GM23338 (cell line): Measurements from ENCODE around the gene PLEKHA8. TPM values are rescaled to one million over a fixed set of nuclear protein-coding genes. Genes with fewer than 3 reads are reported as not detected.

Source experiments
- ATAC-seq: fragments of 200-7000 bp; cut with Tn5 transposase; 3 replicates; pipeline ENCODE4 v1.9.1; 2020
- DNase-seq: peaks from one replicate; pipeline ENCODE4 v3.0.0-alpha.2; 2015; ENCODE audit warnings: low spot score
- H2AFZ ChIP-seq: fragments of 200-600 bp; sonication (generic); 2 replicates; pipeline ENCODE4 v1.8.0; 2016; ENCODE audit warnings: antibody characterized with exemption, mild to moderate bottlenecking, moderate library complexity
- H3F3A ChIP-seq: fragments of 200-600 bp; sonication (generic); replicated peaks from 2 replicates; pipeline ENCODE4 v1.8.0; 2017; ENCODE audit warnings: antibody characterized with exemption, mixed run types, low read depth
- H3K27ac ChIP-seq: fragments of 200-600 bp; sonication (generic); 2 replicates; pipeline ENCODE4 v1.6.1; 2016; ENCODE audit warnings: low read depth
- H3K27me3 ChIP-seq: fragments of 200-600 bp; sonication (generic); 2 replicates; pipeline ENCODE4 v1.8.0; 2016; ENCODE audit warnings: mild to moderate bottlenecking, mixed run types, moderate library complexity; ENCODE audit not compliant: insufficient read depth
- H3K36me3 ChIP-seq: fragments of 200-600 bp; sonication (generic); 2 replicates; pipeline ENCODE4 v1.8.0; 2016; ENCODE audit warnings: mild to moderate bottlenecking; ENCODE audit not compliant: insufficient read depth
- H3K4me1 ChIP-seq: fragments of 200-600 bp; sonication (generic); 2 replicates; pipeline ENCODE4 v1.8.0; 2016; ENCODE audit warnings: mild to moderate bottlenecking, moderate library complexity; ENCODE audit not compliant: insufficient read depth
- H3K4me2 ChIP-seq: fragments of 200-600 bp; sonication (generic); 2 replicates; pipeline ENCODE4 v1.7.1; 2017; ENCODE audit warnings: mixed run types
- H3K4me3 ChIP-seq: fragments of 200-600 bp; sonication (generic); 2 replicates; pipeline ENCODE4 v1.6.1; 2016; ENCODE audit warnings: mixed run types
- H3K79me2 ChIP-seq: fragments of 200-600 bp; sonication (generic); replicated peaks from 2 replicates; pipeline ENCODE4 v1.8.0; 2017; ENCODE audit warnings: mild to moderate bottlenecking; ENCODE audit not compliant: insufficient read depth
- H3K9me2 ChIP-seq: fragments of 200-600 bp; sonication (generic); 2 replicates; pipeline ENCODE4 v1.8.0; 2017; ENCODE audit not compliant: insufficient read depth
- H4K20me1 ChIP-seq: fragments of 200-600 bp; sonication (generic); replicated peaks from 2 replicates; pipeline ENCODE4 v1.8.0; 2017; ENCODE audit warnings: mild to moderate bottlenecking; ENCODE audit not compliant: insufficient read depth
- H3K27ac Mint-ChIP-seq: 2 replicates; pipeline ENCODE4 v1.8.0; 2020; ENCODE audit warnings: inconsistent platforms, mild to moderate bottlenecking, moderate library complexity, mixed read lengths
- H3K27me3 Mint-ChIP-seq: 3 replicates; pipeline ENCODE4 v1.8.0; 2022; ENCODE audit warnings: low read depth, mild to moderate bottlenecking, moderate library complexity, mixed read lengths, inconsistent platforms; ENCODE audit not compliant: insufficient read depth, poor library complexity
- H3K36me3 Mint-ChIP-seq: 3 replicates; pipeline ENCODE4 v1.8.0; 2021; ENCODE audit warnings: low read depth, mild to moderate bottlenecking, inconsistent platforms, moderate library complexity, mixed read lengths
- H3K4me1 Mint-ChIP-seq: 3 replicates; pipeline ENCODE4 v1.8.0; 2020; ENCODE audit warnings: mild to moderate bottlenecking, inconsistent platforms, mixed read lengths
- H3K4me3 Mint-ChIP-seq: 3 replicates; pipeline ENCODE4 v1.8.0; 2021; ENCODE audit warnings: moderate library complexity, mild to moderate bottlenecking, inconsistent platforms, mixed read lengths
- H3K9me3 Mint-ChIP-seq: 3 replicates; pipeline ENCODE4 v1.8.0; 2020; ENCODE audit warnings: moderate library complexity, mild to moderate bottlenecking, inconsistent platforms, mixed read lengths
- CREB1 ChIP-seq: fragments of 250-450 bp; sonication (Bioruptor Pico); IDR thresholded peaks from 2 replicates; pipeline ENCODE4 v1.5.0; 2020; ENCODE audit warnings: low read depth, mild to moderate bottlenecking, moderate library complexity
- EZH2 ChIP-seq: fragments of 200-600 bp; sonication (generic); IDR thresholded peaks from one replicate; pipeline ENCODE4 v1.8.0; 2017; ENCODE audit warnings: antibody characterized with exemption, mild to moderate bottlenecking, low read depth; ENCODE audit not compliant: unreplicated experiment
- JUNB ChIP-seq: IDR thresholded peaks from one replicate; pipeline ENCODE4 v1.6.1; 2016; ENCODE audit warnings: antibody characterized with exemption; ENCODE audit not compliant: unreplicated experiment
- polyA plus RNA-seq: library from polyadenylated mRNA; unstranded; fragments of >200 nt; fragmentation: Nextera tagmentation; extraction: Ambion mirVana; gene quantifications from 2 replicates; pipeline ENCODE4 v1.2.1, GENCODE V29; 2016
- total RNA-seq: library from RNA; depleted of rRNA; stranded (reverse); fragments of >200 nt; shearing (Covaris generic); gene quantifications from 2 replicates; pipeline ENCODE4 v1.2.3, GENCODE V29; 2014
- TF ChIP-seq, protein P1 (sequence below), 2 experiments: fragments of 200-600 bp in 1 of 2; sonication (generic) in 1 of 2; conservative IDR thresholded peaks; 2 replicates each; pipeline versions ENCODE4 v1.5.1 to v1.6.1; 2016 to 2017; ENCODE audit warnings: antibody characterized with exemption in 2 of 2, low read depth in 2 of 2, mild to moderate bottlenecking in 2 of 2, moderate library complexity in 1 of 2
- TF ChIP-seq, protein P2 (sequence below): fragments of 250-450 bp; sonication (Bioruptor Pico); IDR thresholded peaks from 2 replicates; pipeline ENCODE4 v1.5.0; 2020; ENCODE audit warnings: mild to moderate bottlenecking, moderate library complexity

PLEKHA8 gene
- total and polyA plus RNA-seq, 2 experiments from 2014 or later = 11.6 to 44.9 TPM

DNA sequence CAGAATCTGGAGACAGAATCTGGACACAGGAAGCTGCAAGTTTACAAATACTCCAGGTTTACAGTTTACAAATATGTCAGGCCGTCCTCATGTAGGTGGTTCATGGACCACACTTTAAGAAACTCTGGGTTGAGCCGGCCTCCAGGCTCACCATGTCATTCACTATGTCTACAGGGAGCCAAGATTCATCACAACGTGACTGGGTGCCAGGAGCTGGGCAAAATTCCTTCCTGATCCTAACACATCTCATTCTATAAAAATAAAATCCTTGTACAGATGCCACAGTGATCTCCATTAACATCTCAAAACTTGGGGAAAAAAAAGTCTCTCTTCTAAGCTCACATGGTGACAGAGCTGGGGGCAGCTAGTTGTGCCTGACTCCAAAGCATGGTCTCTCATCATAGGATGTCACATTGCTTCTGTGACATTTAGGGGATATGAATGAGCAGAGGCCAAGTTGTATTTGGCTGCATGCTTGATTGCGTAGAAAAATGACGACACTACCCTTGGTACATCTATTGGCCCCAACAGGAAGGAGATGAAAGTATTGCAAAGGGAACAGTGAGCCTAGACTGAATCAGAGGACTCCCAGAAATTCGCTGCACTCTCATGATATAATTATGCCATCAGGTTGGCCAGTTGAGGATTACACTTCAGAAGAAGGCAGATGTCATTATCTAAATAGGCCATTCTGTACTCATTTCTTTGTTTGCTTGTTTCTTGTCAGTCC is 142.4 kb downstream of the PLEKHA8 start:
- H3K36me3 ChIP-seq = no peaks in the 10 kb centered on the region; the same call in 1 of the 2 replicates
- H3K27ac ChIP-seq = no peak overlapping the region
- Mint-ChIP-seq H3K27me3 (peaks cover 27% of the 10 kb centered on the region), H3K4me3 (no peak overlapping the region), H3K36me3 (no peaks in the 10 kb centered on the region), H3K9me3 (no peaks in the 10 kb centered on the region), H3K27ac (no peak overlapping the region), H3K4me1 (peaks cover 41% of the 10 kb centered on the region)
- H3K4me1 ChIP-seq = peaks cover 14% of the 10 kb centered on the region
- no peak overlapping the region for H2AFZ ChIP-seq
- no peaks in the 10 kb centered on the region for H3K79me2 ChIP-seq
- 0 out of 2 replicates have a peak, but pooled peaks cover 9% of the 10 kb centered on the region for H3K27me3 ChIP-seq
- ATAC-seq (no peak), DNase-seq (no peak)
- H3F3A ChIP-seq = no peaks in the 10 kb centered on the region
- H3K9me2 ChIP-seq = 0 out of 2 replicates have a peak, but pooled peaks cover 4% of the 10 kb centered on the region
- TF ChIP-seq, protein P1, sequence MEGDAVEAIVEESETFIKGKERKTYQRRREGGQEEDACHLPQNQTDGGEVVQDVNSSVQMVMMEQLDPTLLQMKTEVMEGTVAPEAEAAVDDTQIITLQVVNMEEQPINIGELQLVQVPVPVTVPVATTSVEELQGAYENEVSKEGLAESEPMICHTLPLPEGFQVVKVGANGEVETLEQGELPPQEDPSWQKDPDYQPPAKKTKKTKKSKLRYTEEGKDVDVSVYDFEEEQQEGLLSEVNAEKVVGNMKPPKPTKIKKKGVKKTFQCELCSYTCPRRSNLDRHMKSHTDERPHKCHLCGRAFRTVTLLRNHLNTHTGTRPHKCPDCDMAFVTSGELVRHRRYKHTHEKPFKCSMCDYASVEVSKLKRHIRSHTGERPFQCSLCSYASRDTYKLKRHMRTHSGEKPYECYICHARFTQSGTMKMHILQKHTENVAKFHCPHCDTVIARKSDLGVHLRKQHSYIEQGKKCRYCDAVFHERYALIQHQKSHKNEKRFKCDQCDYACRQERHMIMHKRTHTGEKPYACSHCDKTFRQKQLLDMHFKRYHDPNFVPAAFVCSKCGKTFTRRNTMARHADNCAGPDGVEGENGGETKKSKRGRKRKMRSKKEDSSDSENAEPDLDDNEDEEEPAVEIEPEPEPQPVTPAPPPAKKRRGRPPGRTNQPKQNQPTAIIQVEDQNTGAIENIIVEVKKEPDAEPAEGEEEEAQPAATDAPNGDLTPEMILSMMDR (conservative IDR thresholded peaks at IDR 0.05; ENCODE audit: low read depth in 2 of 2) = no peak
- no peak for TF ChIP-seq CREB1
- TF ChIP-seq JUNB = no peak
- TF ChIP-seq, protein P2, sequence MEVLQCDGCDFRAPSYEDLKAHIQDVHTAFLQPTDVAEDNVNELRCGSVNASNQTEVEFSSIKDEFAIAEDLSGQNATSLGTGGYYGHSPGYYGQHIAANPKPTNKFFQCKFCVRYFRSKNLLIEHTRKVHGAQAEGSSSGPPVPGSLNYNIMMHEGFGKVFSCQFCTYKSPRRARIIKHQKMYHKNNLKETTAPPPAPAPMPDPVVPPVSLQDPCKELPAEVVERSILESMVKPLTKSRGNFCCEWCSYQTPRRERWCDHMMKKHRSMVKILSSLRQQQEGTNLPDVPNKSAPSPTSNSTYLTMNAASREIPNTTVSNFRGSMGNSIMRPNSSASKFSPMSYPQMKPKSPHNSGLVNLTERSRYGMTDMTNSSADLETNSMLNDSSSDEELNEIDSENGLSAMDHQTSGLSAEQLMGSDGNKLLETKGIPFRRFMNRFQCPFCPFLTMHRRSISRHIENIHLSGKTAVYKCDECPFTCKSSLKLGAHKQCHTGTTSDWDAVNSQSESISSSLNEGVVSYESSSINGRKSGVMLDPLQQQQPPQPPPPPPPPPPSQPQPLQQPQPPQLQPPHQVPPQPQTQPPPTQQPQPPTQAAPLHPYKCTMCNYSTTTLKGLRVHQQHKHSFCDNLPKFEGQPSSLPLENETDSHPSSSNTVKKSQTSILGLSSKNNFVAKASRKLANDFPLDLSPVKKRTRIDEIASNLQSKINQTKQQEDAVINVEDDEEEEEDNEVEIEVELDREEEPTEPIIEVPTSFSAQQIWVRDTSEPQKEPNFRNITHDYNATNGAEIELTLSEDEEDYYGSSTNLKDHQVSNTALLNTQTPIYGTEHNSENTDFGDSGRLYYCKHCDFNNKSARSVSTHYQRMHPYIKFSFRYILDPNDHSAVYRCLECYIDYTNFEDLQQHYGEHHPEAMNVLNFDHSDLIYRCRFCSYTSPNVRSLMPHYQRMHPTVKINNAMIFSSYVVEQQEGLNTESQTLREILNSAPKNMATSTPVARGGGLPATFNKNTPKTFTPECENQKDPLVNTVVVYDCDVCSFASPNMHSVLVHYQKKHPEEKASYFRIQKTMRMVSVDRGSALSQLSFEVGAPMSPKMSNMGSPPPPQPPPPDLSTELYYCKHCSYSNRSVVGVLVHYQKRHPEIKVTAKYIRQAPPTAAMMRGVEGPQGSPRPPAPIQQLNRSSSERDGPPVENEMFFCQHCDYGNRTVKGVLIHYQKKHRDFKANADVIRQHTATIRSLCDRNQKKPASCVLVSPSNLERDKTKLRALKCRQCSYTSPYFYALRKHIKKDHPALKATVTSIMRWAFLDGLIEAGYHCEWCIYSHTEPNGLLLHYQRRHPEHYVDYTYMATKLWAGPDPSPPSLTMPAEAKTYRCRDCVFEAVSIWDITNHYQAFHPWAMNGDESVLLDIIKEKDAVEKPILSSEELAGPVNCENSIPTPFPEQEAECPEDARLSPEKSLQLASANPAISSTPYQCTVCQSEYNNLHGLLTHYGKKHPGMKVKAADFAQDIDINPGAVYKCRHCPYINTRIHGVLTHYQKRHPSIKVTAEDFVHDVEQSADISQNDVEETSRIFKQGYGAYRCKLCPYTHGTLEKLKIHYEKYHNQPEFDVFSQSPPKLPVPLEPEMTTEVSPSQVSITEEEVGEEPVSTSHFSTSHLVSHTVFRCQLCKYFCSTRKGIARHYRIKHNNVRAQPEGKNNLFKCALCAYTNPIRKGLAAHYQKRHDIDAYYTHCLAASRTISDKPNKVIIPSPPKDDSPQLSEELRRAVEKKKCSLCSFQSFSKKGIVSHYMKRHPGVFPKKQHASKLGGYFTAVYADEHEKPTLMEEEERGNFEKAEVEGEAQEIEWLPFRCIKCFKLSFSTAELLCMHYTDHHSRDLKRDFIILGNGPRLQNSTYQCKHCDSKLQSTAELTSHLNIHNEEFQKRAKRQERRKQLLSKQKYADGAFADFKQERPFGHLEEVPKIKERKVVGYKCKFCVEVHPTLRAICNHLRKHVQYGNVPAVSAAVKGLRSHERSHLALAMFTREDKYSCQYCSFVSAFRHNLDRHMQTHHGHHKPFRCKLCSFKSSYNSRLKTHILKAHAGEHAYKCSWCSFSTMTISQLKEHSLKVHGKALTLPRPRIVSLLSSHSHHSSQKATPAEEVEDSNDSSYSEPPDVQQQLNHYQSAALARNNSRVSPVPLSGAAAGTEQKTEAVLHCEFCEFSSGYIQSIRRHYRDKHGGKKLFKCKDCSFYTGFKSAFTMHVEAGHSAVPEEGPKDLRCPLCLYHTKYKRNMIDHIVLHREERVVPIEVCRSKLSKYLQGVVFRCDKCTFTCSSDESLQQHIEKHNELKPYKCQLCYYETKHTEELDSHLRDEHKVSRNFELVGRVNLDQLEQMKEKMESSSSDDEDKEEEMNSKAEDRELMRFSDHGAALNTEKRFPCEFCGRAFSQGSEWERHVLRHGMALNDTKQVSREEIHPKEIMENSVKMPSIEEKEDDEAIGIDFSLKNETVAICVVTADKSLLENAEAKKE (CRISPR knock-in tag) = no peak
- TF ChIP-seq EZH2 = no peak
- no peaks in the 10 kb centered on the region for H4K20me1 ChIP-seq
- H3K4me3 ChIP-seq = no peak overlapping the region
- H3K4me2 ChIP-seq = no peak overlapping the region
